Activated T-cell treated with anti-CD3 and anti-CD28 coated beads for 24 hours (primary cell): ENCODE results near the gene ZFP92.
"Not testable (repeated sequence)": the region's sequence is repeated elsewhere in the genome, so short reads cannot be mapped to it uniquely, and the experiment has no call there.

Experiments used
- DNase-seq: peaks from one replicate; pipeline ENCODE4 v3.0.0-alpha.2; 2020; ENCODE audit warnings: low read depth

Gene ZFP92

GRCh38 chrX:153411255-153411987 lies at the start of gene ZFP92:
Gene ZFP92, plus strand, starts transcription at chrX:153411472. Its CDS starts 6,851 bp downstream, at chrX:153418323.
- peak; percentile 2 for DNase-seq

- no peak for DNase-seq
These were observed 49.4 kb upstream of the ZFP92 start for GRCh38 chrX:153361781-153362397.

- DNase-seq: no peak
These were observed 45.6 kb upstream of the ZFP92 start for GRCh38 chrX:153365670-153366069.

GRCh38 chrX:153366119-153366518 lies 45.2 kb upstream of the ZFP92 start:
- no peak for DNase-seq

GRCh38 chrX:153366878-153367538 lies 44.3 kb upstream of the ZFP92 start:
- no peak for DNase-seq

GRCh38 chrX:153370293-153371055 lies 40.8 kb upstream of the ZFP92 start:
- DNase-seq: no peak

GRCh38 chrX:153371256-153371655 lies 40.0 kb upstream of the ZFP92 start:
- DNase-seq: no peak

- no peak for DNase-seq
These were observed 38.3 kb upstream of the ZFP92 start for GRCh38 chrX:153372949-153373348.

- DNase-seq: no peak
These were observed 36.8 kb upstream of the ZFP92 start for GRCh38 chrX:153374426-153374825.

- DNase-seq: no peak
These were observed 35.7 kb upstream of the ZFP92 start for GRCh38 chrX:153375571-153375970.

GRCh38 chrX:153377727-153378126 lies 33.5 kb upstream of the ZFP92 start:
- no peak for DNase-seq

- DNase-seq: no peak
These were observed 32.7 kb upstream of the ZFP92 start for GRCh38 chrX:153378607-153379006.

GRCh38 chrX:153379508-153379907 lies 31.8 kb upstream of the ZFP92 start:
- DNase-seq: no peak

- no peak for DNase-seq
These were observed 31.2 kb upstream of the ZFP92 start for GRCh38 chrX:153379971-153380581.

- DNase-seq: no peak
These were observed 30.6 kb upstream of the ZFP92 start for GRCh38 chrX:153380691-153381090.

- peak; percentile 1 for DNase-seq
These were observed 29.4 kb upstream of the ZFP92 start for GRCh38 chrX:153381684-153382532.

- no peak for DNase-seq
These were observed 28.4 kb upstream of the ZFP92 start for GRCh38 chrX:153382563-153383482.

GRCh38 chrX:153384390-153384789 lies 26.9 kb upstream of the ZFP92 start:
- no peak for DNase-seq

GRCh38 chrX:153384973-153385372 lies 26.3 kb upstream of the ZFP92 start:
- not testable (repeated sequence) for DNase-seq

- no peak for DNase-seq
These were observed 25.2 kb upstream of the ZFP92 start for GRCh38 chrX:153386097-153386496.
